GM12891 (cell line): ENCODE measurements around the gene CENPV.
"Not testable (repeated sequence)": the region's sequence is repeated elsewhere in the genome, so short reads cannot be mapped to it uniquely, and the experiment has no call there.

Source experiments
- DNase-seq: peaks from one replicate; pipeline ENCODE4 v3.0.0; 2011; ENCODE audit warnings: low spot score; ENCODE audit not compliant: insufficient read length
- FAIRE-seq: peaks from 2 replicates; lab custom pipeline; 2011; peaks lifted over from hg19 to GRCh38; lab: Jason Lieb, UNC
- PAX5 ChIP-seq: IDR thresholded peaks from 2 replicates; pipeline ENCODE4 v1.6.1; 2011; ENCODE audit warnings: low read length, moderate library complexity, mild to moderate bottlenecking; ENCODE audit not compliant: insufficient read depth, severe bottlenecking
- POLR2A ChIP-seq: IDR thresholded peaks from 2 replicates; pipeline ENCODE4 v1.6.1; 2011; ENCODE audit warnings: low read depth, low read length, control low read depth
- POLR2AphosphoS5 ChIP-seq: IDR thresholded peaks from 2 replicates; pipeline ENCODE4 v1.6.1; 2011; ENCODE audit warnings: low read depth, low read length, control low read depth
- POU2F2 ChIP-seq: IDR thresholded peaks from 2 replicates; pipeline ENCODE4 v1.6.1; 2011; ENCODE audit warnings: low read depth, mild to moderate bottlenecking, control low read depth, low read length, moderate library complexity
- SPI1 ChIP-seq: IDR thresholded peaks from 2 replicates; pipeline ENCODE4 v1.6.1; 2011; ENCODE audit warnings: low read depth, low read length, control low read depth
- TAF1 ChIP-seq: IDR thresholded peaks from 2 replicates; pipeline ENCODE4 v1.6.1; 2011; ENCODE audit warnings: low read depth, low read length, control low read depth

CENPV gene

GRCh38 chr17:16301963-16302855, 51.1 kb downstream of the CENPV start:
- FAIRE-seq (no peak), DNase-seq (no peak)
- TF ChIP-seq TAF1 (no peak), POU2F2 (no peak), POLR2AphosphoS5 (no peak), SPI1 (no peak), POLR2A (no peak), PAX5 (no peak)

- FAIRE-seq (no peak), DNase-seq (no peak)
- TF ChIP-seq POLR2AphosphoS5 = no peak
These were observed 52.7 kb downstream of the CENPV start for GRCh38 chr17:16300554-16300953.

GRCh38 chr17:16298140-16298662, 55.1 kb downstream of the CENPV start:
- FAIRE-seq (no peak), DNase-seq (no peak)
- TF ChIP-seq POLR2AphosphoS5 (no peak), PAX5 (no peak), TAF1 (no peak), SPI1 (no peak), POLR2A (no peak), POU2F2 (no peak)

GRCh38 chr17:16297367-16298139, 55.7 kb downstream of the CENPV start:
- FAIRE-seq (no peak), DNase-seq (no peak)
- TF ChIP-seq TAF1 = no peak
- TF ChIP-seq POLR2A = no peak
- TF ChIP-seq SPI1 = no peak

GRCh38 chr17:16296072-16296471, 57.2 kb downstream of the CENPV start:
- FAIRE-seq, DNase-seq: not testable (repeated sequence)

- FAIRE-seq = no peak
- no peak for DNase-seq
- no peak for TF ChIP-seq POU2F2
- no peak for TF ChIP-seq POLR2AphosphoS5
- TF ChIP-seq SPI1 = no peak
- TF ChIP-seq TAF1 = no peak
- no peak for TF ChIP-seq PAX5
- no peak for TF ChIP-seq POLR2A
These were observed 58.7 kb downstream of the CENPV start for GRCh38 chr17:16294560-16294959.

GRCh38 chr17:16293931-16294330, 59.3 kb downstream of the CENPV start:
- no peak for TF ChIP-seq POLR2AphosphoS5
- no peak for TF ChIP-seq PAX5
- TF ChIP-seq POU2F2 = no peak
- no peak for TF ChIP-seq SPI1
- no peak for TF ChIP-seq TAF1
- no peak for TF ChIP-seq POLR2A
- no peak for FAIRE-seq
- DNase-seq = no peak
